Stomach smooth muscle (tissue), 2 donors: ENCODE results near the gene STAG3.
"Not testable (repeated sequence)": the region's sequence is repeated elsewhere in the genome, so short reads cannot be mapped to it uniquely, and the experiment has no call there.

Experiments used
- H3K27ac ChIP-seq: one replicate; pipeline ENCODE4 v1.7.0; 2013; ENCODE audit warnings: mild to moderate bottlenecking, low read length, inconsistent platforms
- H3K27me3 ChIP-seq, 2 donors: one replicate each; pipeline ENCODE4 v1.7.0; 2013; ENCODE audit warnings: low read length in 2 of 2; ENCODE audit not compliant: insufficient read depth in 2 of 2, control insufficient read depth in 1 of 2
- H3K36me3 ChIP-seq, 2 donors: one replicate each; pipeline ENCODE4 v1.7.0; 2013; ENCODE audit warnings: low read length in 2 of 2; ENCODE audit not compliant: control insufficient read depth in 2 of 2, insufficient read depth in 2 of 2
- H3K4me1 ChIP-seq: one replicate; pipeline ENCODE4 v1.7.0; 2013; ENCODE audit warnings: low read length; ENCODE audit not compliant: control insufficient read depth, insufficient read depth
- H3K4me3 ChIP-seq, 2 donors: one replicate each; pipeline ENCODE4 v1.7.0; 2013; ENCODE audit warnings: low read length in 2 of 2
- H3K9ac ChIP-seq, 2 donors: one replicate each; pipeline ENCODE4 v1.7.0; 2013; ENCODE audit warnings: low read length in 2 of 2, mild to moderate bottlenecking in 1 of 2
- H3K9me3 ChIP-seq, 2 donors: one replicate each; pipeline ENCODE4 v1.7.0; 2013; ENCODE audit warnings: low read length in 2 of 2; ENCODE audit not compliant: control insufficient read depth in 2 of 2
- donor health status: healthy.
- donor health status: Pancreatic carcinoma.

STAG3 gene

DNA sequence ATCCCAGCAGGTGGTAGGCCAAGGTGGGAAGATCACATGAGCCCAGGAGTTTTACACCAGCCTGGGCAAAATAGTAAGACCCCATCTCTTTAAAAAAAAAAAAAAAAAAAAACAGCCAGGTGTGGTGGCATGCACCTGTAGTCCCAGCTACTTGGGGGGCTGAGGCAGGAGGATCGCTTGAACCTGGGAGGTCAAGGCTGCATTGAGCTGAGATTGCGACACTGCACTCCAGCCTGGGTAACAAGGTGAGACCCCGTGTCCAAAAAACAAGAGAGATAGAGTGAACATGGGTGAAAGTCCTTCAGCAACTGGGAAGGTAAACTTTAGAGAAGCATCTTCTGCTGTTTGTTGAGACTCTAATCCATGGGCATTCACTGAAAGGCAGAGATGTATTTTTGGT is 35.3 kb upstream of the STAG3 start:
- no peaks in the 10 kb centered on the region for H3K36me3 ChIP-seq
- H3K27ac ChIP-seq = no peak overlapping the region
- H3K9ac ChIP-seq = no peak overlapping the region
- H3K27me3 ChIP-seq = peaks cover 0 to 2% of the 10 kb centered on the region in 2 donors
- H3K4me1 ChIP-seq = no peaks in the 10 kb centered on the region
- H3K4me3 ChIP-seq = no peak overlapping the region
- no peaks in the 10 kb centered on the region for H3K9me3 ChIP-seq

DNA sequence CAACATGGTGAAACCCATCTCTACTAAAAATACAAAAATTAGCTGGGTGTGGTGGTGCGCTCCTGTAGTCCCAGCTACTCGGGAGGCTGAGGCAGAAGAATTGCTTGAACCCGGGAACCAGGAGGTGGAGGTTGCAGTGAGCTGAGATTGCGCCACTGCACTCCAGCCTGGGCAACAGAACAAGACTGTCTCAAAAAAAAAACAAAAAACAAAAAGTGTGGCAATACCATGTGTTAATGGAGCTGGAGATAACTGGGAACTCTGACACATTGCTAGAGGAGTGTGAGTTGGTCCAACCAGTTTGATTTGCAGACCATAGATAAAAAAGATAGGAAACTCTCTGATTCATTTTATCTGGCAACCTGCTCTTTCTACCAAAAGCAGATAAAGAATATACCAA is 31.4 kb upstream of the STAG3 start:
- H3K4me1 ChIP-seq = peaks cover 11% of the 10 kb centered on the region
- not testable (repeated sequence) for H3K4me3 ChIP-seq, H3K27me3 ChIP-seq, H3K27ac ChIP-seq, H3K9me3 ChIP-seq, H3K9ac ChIP-seq, H3K36me3 ChIP-seq

DNA sequence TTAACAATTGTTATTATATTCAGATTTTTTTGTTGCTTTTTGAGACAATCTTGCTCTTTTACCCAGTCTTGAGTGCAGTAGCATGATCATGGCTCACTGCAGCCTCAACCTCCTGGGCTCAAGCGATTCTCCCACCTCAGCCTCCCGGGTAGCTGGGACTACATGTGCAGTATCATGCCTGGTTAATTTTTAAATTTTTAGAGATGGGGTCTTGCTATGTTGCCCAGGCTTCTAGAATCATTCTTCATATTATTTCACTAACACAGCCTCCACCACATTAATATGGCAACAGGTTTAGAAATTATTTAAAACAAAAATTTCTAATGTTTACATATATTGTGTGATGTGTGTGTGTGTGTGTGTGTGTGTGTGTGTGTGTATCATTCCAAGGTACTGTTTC is 30.4 kb upstream of the STAG3 start:
- Histone ChIP-seq H3K9ac (no peak overlapping the region), H3K4me3 (no peak overlapping the region), H3K27ac (no peak overlapping the region), H3K27me3 (no peaks in the 10 kb centered on the region), H3K36me3 (no peaks in the 10 kb centered on the region), H3K4me1 (peaks cover 11% of the 10 kb centered on the region), H3K9me3 (no peaks in the 10 kb centered on the region)

DNA sequence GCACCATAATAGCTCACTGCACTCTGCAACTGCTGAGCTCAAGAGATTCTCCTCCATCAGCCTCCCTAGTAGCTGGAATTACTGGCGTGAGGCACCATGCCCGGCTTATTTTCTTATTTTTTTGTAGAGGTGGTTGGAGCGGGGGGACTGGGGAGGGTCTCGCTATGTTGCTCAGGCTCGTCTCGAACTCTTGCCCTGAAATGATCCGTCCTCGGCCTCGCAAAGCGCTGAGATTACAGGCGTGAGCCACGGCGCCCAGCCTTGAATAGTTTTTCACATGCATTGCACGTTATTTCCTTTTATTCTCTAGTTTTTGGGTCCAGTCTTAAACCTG is 29.5 kb upstream of the STAG3 start:
- peak overlapping the region; percentile 70 for H3K27ac ChIP-seq
- peak overlapping the region; percentile 78 to 81 for H3K9ac ChIP-seq
- H3K9me3 ChIP-seq = no peaks in the 10 kb centered on the region
- H3K36me3 ChIP-seq = peaks cover 0 to 2% of the 10 kb centered on the region in 2 donors
- no peaks in the 10 kb centered on the region for H3K27me3 ChIP-seq
- H3K4me3 ChIP-seq = peak overlapping the region; percentile 79 to 99
- H3K4me1 ChIP-seq = peaks cover 11% of the 10 kb centered on the region

DNA sequence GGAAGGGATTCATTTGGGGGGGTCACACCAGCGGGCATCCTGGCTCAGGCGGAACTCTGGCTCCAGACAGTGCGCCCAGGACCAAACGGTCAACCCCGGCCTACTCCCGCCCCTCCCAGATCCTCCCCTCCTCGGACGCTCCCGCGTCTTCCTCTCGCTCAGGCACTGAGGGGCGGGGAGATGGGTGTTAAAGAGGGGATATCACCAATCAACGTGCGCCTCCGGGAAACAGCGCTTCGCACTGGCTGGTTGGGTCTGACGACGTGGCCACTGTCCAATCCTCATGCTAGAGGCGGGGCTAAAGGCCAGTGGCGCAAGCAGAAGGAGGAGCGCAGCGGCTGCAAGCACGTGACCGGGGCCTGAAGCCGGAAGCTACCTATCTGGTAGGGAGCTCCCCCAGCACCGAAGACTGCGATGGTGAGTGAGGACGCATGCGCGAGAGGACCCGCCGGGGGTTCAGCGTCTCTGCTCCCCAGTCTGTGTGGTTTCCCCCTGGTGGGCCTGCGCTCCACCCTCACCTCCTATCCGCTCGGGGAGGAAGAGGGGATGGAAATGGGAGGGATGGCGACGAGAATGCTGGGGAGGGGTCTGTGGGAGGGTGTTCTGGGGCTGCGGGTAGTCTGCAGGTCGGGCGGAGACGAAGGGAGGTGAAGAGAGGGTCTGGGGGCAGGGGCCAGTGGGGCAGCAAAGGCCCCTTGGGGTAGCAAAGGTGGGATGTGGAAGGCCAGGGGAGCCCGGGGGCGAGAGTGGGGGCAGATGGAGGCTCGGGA is 29.0 kb upstream of the STAG3 start, which contains the start of gene LAMTOR4:
TSS of gene LAMTOR4 (plus strand) at position 360 of the 770 bp plus-strand sequence. CDS start at position 415, 55 bp downstream.
- peak within 1 kb of the TSS; percentile 88 to 99 for H3K4me3 ChIP-seq
- peaks cover 11% of the 10 kb centered on the region for H3K4me1 ChIP-seq
- H3K9ac ChIP-seq = peak within 1 kb of the TSS; percentile 94 to 96
- no peaks in the 10 kb centered on the region for H3K9me3 ChIP-seq
- peaks cover 0 to 7% of the 10 kb centered on the region in 2 donors for H3K36me3 ChIP-seq
- no peaks in the 10 kb centered on the region for H3K27me3 ChIP-seq
- peak within 1 kb of the TSS; percentile 70 for H3K27ac ChIP-seq

GRCh38 chr7:100152404-100152803 is 25.3 kb upstream of the STAG3 start:
- Histone ChIP-seq H3K9me3 (no peaks in the 10 kb centered on the region), H3K27ac (no peak overlapping the region), H3K4me1 (peaks cover 23% of the 10 kb centered on the region), H3K4me3 (no peak overlapping the region), H3K36me3 (peaks cover 11 to 22% of the 10 kb centered on the region in 2 donors), H3K27me3 (no peaks in the 10 kb centered on the region), H3K9ac (no peak overlapping the region)

GRCh38 chr7:100152937-100153666 is 24.6 kb upstream of the STAG3 start:
- H3K4me1 ChIP-seq = peaks cover 28% of the 10 kb centered on the region
- no peaks in the 10 kb centered on the region for H3K27me3 ChIP-seq
- H3K4me3 ChIP-seq = no peak overlapping the region
- no peaks in the 10 kb centered on the region for H3K9me3 ChIP-seq
- H3K27ac ChIP-seq = no peak overlapping the region
- no peak overlapping the region for H3K9ac ChIP-seq
- H3K36me3 ChIP-seq = peaks cover 11 to 22% of the 10 kb centered on the region in 2 donors

- H3K4me3 ChIP-seq = no peak overlapping the region
- H3K27me3 ChIP-seq = no peaks in the 10 kb centered on the region
- H3K4me1 ChIP-seq = peaks cover 29% of the 10 kb centered on the region
- no peaks in the 10 kb centered on the region for H3K9me3 ChIP-seq
- H3K9ac ChIP-seq = no peak overlapping the region
- H3K27ac ChIP-seq = no peak overlapping the region
- peaks cover 11 to 22% of the 10 kb centered on the region in 2 donors for H3K36me3 ChIP-seq
Measured at GRCh38 chr7:100153708-100154535, 23.8 kb upstream of the STAG3 start.

GRCh38 chr7:100154651-100155491 is 22.8 kb upstream of the STAG3 start:
- no peak overlapping the region for H3K27ac ChIP-seq
- peaks cover 27% of the 10 kb centered on the region for H3K4me1 ChIP-seq

More at GRCh38 chr7:100154651-100155491, 22.8 kb upstream of the STAG3 start:
- Histone ChIP-seq H3K4me3 (no peak overlapping the region), H3K9ac (no peak overlapping the region), H3K27me3 (no peaks in the 10 kb centered on the region), H3K36me3 (peaks cover 11 to 22% of the 10 kb centered on the region in 2 donors), H3K9me3 (no peaks in the 10 kb centered on the region)
